Stomach (tissue), 9 donors: ENCODE results near the gene AP1S2. TPM values are rescaled to one million over a fixed set of nuclear protein-coding genes. Genes with fewer than 3 reads are reported as not detected.
A peak's percentile ranks its signal among the peaks of the same experiment; 100 is the strongest.

Experiments used
- DNase-seq, 2 donors: peaks; one replicate each; pipeline versions ENCODE4 v3.0.0 to v3.0.0-alpha.2; 2013 to 2019
- H3K27ac ChIP-seq, 5 donors: fragments of 200-600 bp in 4 of 5; sonication (generic) in 4 of 5; one replicate each; pipeline ENCODE4 v1.5.1; 2013 to 2019; ENCODE audit warnings: mild to moderate bottlenecking in 1 of 5, moderate library complexity in 1 of 5
- H3K27me3 ChIP-seq, 3 donors: fragments of 200-600 bp; sonication (generic); one replicate each; pipeline ENCODE4 v1.5.1; 2017 to 2019; ENCODE audit warnings: mixed run types in 1 of 3
- H3K36me3 ChIP-seq, 4 donors: fragments of 200-600 bp; sonication (generic); 1 replicate in 3 of 4; 2 replicates in 1 of 4; pipeline ENCODE4 v1.5.1; 2016 to 2019
- H3K4me1 ChIP-seq, 4 donors: fragments of 200-600 bp; sonication (generic); one replicate each; pipeline ENCODE4 v1.5.1; 2016 to 2019
- H3K4me3 ChIP-seq, 4 donors: fragments of 200-600 bp; sonication (generic) in 3 of 4; one replicate each; pipeline ENCODE4 v1.5.1; 2016 to 2019; ENCODE audit warnings: mild to moderate bottlenecking in 1 of 4
- H3K9me3 ChIP-seq, 4 donors: fragments of 200-600 bp; sonication (generic); one replicate each; pipeline ENCODE4 v1.5.1; 2016 to 2019
- EP300 ChIP-seq: sonication (generic); formaldehyde crosslinking; IDR thresholded peaks from one replicate; pipeline ENCODE4 v1.6.1; 2017; ENCODE audit warnings: antibody characterized with exemption
- POLR2A ChIP-seq, 4 donors: fragments of 450-650 bp; IDR thresholded peaks; one replicate each; pipeline ENCODE4 v1.6.1; 2016; ENCODE audit warnings: antibody characterized with exemption in 4 of 4, control low read depth in 2 of 4, mild to moderate bottlenecking in 1 of 4, moderate library complexity in 1 of 4
- POLR2AphosphoS5 ChIP-seq, 3 donors: sonication (generic); formaldehyde crosslinking; IDR thresholded peaks; one replicate each; pipeline ENCODE4 v1.6.1; 2016; ENCODE audit warnings: antibody characterized with exemption in 3 of 3
- WGBS, 5 donors: extraction: QIAGEN DNeasy Blood & Tissue Kit in 3 of 5; methylation state at CpG; one replicate each; pipeline versions ENCODE4 v1.1.5 to v1.1.7; 2013 to 2018; 5-methylcytosine and 5-hydroxymethylcytosine counted together
- intact Hi-C: fragments of 100-400 bp; cut with DNase I; formaldehyde crosslinking; loops from one replicate; pipeline ENCODE4 v1.15.1; 2023; ENCODE audit warnings: low total_unique reads
- polyA plus RNA-seq, 3 donors: library from polyadenylated mRNA; stranded (reverse); fragments of 200-250 nt; gene quantifications; one replicate each; pipeline ENCODE4 v1.2.3, GENCODE V29; 2013
- total RNA-seq, 5 donors: library from RNA; depleted of rRNA; stranded (reverse); fragments of >200 nt; gene quantifications; one replicate each; pipeline versions ENCODE4 v1.1.0 to v1.2.3, GENCODE V29; 2014 to 2016
- TF ChIP-seq, protein P1 (sequence below), 7 experiments: fragments of 450-650 bp in 4 of 7; fragments of 200-600 bp in 3 of 7; sonication (generic) in 3 of 7; IDR thresholded peaks; one replicate each; pipeline ENCODE4 v1.5.1; 2016 to 2019; ENCODE audit warnings: antibody characterized with exemption in 7 of 7, control low read depth in 2 of 7, mild to moderate bottlenecking in 1 of 7
- donor health status: healthy with polysubstance abuse.
- donor health status: Bipolar disorder and iron deficiency.
- donor health status: healthy.

The AP1S2 gene
- total and polyA plus RNA-seq, 8 donors = 8.1 to 146 (median 18.2) TPM

DNA sequence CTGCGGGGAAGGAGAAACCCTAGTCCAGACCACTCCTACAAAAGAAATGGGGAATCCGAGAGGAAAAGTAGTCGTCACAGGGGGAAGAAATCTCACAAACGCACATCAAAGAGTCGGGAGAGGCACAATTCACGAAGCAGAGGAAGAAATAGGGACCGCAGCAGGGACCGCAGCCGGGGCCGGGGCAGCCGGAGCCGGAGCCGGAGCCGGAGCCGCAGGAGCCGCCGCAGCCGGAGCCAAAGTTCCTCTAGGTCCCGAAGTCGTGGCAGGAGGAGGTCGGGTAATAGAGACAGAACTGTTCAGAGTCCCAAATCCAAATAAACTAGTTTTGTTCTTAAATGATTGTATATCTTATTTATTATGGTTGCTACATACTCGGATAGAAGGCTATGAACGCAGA, 31.7 kb downstream of the AP1S2 start:
- H3K27ac ChIP-seq = no peak overlapping the region
- no peak overlapping the region for H3K4me3 ChIP-seq
- H3K9me3 ChIP-seq = no peaks in the 10 kb centered on the region
- intact Hi-C loops = no loop called here
- H3K36me3 ChIP-seq = peaks cover 0 to 78% (median 71%) of the 10 kb centered on the region in 4 donors
- TF ChIP-seq POLR2A (IDR thresholded peaks at IDR 0.05) (no peak), EP300 (no peak)
- DNase-seq = no peak
- no peaks in the 10 kb centered on the region for H3K4me1 ChIP-seq
- H3K27me3 ChIP-seq = no peaks in the 10 kb centered on the region
- 95 to 97% (median 96%) methylated on average over 23 of the region's 23 CpGs for WGBS, 5 donors

DNA sequence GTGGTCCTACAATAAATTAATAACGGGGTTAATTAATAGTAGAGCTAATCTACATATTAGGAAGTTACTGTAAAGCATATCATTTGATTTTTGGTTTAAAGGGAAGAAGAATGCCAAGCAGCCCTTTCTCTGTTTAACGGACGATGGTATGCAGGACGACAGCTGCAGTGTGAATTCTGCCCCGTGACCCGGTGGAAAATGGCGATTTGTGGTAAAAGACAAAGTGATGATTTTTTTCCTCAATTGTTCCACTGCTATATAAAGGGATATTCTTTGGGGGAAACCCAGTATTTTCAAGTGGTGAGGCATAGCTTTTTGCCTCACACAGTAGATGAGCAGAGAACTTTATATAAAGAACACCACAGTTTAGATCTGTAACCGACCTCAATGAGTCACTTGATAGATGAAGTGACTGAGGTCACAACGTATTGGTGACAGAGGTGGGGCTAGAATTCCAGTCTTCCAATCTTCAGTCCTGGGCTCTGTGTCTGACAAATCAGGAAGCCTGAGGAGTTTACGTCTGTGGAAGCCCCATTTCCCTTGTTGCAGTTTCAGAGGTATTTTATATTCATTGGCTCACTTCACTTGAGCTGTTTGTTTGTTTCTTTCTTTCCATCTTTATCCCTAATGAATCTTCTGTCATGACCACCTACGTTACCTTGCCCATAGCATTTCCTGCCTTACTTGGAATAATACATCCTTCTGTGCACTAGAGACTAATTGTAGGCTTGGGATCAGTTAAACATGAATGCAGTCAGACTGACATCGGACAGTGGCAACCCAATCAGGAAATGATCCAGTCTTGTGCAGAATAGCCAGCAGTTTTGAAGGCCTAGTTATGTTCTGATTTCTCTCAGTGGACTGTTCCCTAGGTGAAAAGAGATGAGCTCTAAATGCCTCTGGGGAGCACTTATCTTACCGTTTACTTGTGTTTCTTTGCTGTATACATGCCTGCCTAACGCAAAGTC, 34.2 kb downstream of the AP1S2 start:
- TF ChIP-seq POLR2A (IDR thresholded peaks at IDR 0.05) (no peak), EP300 (no peak)
- TF ChIP-seq, protein P1, sequence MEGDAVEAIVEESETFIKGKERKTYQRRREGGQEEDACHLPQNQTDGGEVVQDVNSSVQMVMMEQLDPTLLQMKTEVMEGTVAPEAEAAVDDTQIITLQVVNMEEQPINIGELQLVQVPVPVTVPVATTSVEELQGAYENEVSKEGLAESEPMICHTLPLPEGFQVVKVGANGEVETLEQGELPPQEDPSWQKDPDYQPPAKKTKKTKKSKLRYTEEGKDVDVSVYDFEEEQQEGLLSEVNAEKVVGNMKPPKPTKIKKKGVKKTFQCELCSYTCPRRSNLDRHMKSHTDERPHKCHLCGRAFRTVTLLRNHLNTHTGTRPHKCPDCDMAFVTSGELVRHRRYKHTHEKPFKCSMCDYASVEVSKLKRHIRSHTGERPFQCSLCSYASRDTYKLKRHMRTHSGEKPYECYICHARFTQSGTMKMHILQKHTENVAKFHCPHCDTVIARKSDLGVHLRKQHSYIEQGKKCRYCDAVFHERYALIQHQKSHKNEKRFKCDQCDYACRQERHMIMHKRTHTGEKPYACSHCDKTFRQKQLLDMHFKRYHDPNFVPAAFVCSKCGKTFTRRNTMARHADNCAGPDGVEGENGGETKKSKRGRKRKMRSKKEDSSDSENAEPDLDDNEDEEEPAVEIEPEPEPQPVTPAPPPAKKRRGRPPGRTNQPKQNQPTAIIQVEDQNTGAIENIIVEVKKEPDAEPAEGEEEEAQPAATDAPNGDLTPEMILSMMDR (IDR thresholded peaks at IDR 0.05) = no peak
- 78 to 85% (median 84%) methylated on average over 14 of the region's 14 CpGs for WGBS, 5 donors
- Histone ChIP-seq H3K27me3 (no peaks in the 10 kb centered on the region), H3K27ac (no peak overlapping the region), H3K4me3 (no peak overlapping the region), H3K9me3 (no peaks in the 10 kb centered on the region), H3K4me1 (no peaks in the 10 kb centered on the region), H3K36me3 (peaks cover 0 to 91% (median 85%) of the 10 kb centered on the region in 4 donors)
- DNase-seq = no peak
- intact Hi-C loops = no loop called here

DNA sequence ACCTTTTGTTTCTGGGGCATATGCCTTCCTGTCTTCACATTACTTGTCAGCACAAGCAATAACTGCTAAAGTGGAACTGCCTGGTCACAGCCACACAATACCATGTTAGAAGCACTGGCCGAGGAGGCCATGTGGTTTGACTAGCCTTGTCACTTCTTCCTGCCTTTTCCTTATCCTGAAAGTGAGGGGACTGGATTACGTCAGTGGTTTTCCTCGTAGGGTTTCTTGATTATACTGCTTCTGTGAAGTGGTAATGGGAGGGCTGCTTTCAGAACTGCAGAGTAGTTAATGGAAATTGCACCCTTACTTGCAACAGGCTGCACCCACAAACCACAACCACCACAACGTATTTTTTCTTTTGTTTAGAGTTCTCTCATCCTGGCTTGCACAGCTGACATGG, 37.7 kb downstream of the AP1S2 start:
- no peak for TF ChIP-seq POLR2AphosphoS5 (IDR thresholded peaks at IDR 0.05)
- TF ChIP-seq, protein P1 (IDR thresholded peaks at IDR 0.05) = no peak
- TF ChIP-seq EP300 = no peak
- TF ChIP-seq POLR2A (IDR thresholded peaks at IDR 0.05) = no peak
- Histone ChIP-seq H3K4me3 (no peak overlapping the region), H3K27me3 (no peaks in the 10 kb centered on the region), H3K36me3 (peaks cover 0 to 99% (median 90%) of the 10 kb centered on the region in 4 donors), H3K27ac (no peak overlapping the region), H3K9me3 (no peaks in the 10 kb centered on the region), H3K4me1 (no peaks in the 10 kb centered on the region)
- peak in 1 of 2 donors; percentile 18 for DNase-seq
- intact Hi-C loops = no loop called here
- 43 to 75% (median 69%) methylated on average over 4 of the region's 4 CpGs for WGBS, 5 donors

DNA sequence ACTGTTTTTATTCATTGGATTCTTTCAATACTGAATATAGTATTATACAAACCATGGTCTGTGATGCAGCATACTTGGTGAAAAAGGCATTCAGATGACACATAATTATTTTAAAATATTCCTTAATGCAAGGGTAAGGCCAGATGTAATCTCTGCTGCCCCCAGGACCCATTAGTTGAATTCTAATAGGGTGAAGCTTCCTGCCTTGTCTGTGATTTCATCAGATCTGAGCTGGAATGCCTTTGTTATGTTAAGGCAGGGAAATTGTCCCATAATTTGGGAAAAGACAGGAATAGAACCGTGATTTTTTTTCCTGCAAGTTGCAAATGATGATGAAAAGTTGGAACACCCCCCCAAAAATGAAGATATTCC, 38.2 kb downstream of the AP1S2 start:
- TF ChIP-seq EP300 = no peak
- TF ChIP-seq POLR2AphosphoS5 (IDR thresholded peaks at IDR 0.05) = no peak
- TF ChIP-seq POLR2A (IDR thresholded peaks at IDR 0.05) = no peak
- TF ChIP-seq, protein P1 (IDR thresholded peaks at IDR 0.05) = no peak

More for the DNA sequence above, 38.2 kb downstream of the AP1S2 start:
- Histone ChIP-seq H3K36me3 (peaks cover 0 to 99% (median 90%) of the 10 kb centered on the region in 4 donors), H3K4me3 (no peak overlapping the region), H3K27me3 (no peaks in the 10 kb centered on the region), H3K9me3 (no peaks in the 10 kb centered on the region), H3K4me1 (no peaks in the 10 kb centered on the region), H3K27ac (no peak overlapping the region)
- intact Hi-C loops = no loop called here
- WGBS, 5 donors = 50 to 88% (median 73%) methylated on average over 1 of the region's 1 CpG
- no peak for DNase-seq
